HG03575 (cell line): ENCODE results near the gene GMPR2.
"Not testable (repeated sequence)": the region's sequence is repeated elsewhere in the genome, so short reads cannot be mapped to it uniquely, and the experiment has no call there.

ENCODE experiments used
- ATAC-seq: cut with Tn5 transposase; IDR thresholded peaks from one replicate; pipeline ENCODE4 v1.9.1; 2021; ENCODE audit not compliant: unreplicated experiment, insufficient number of reproducible peaks, low FRiP score; ENCODE audit errors: extremely low read depth

GMPR2 gene

GRCh38 chr14:24197056-24197450, 35.7 kb upstream of the GMPR2 start:
- no peak for ATAC-seq

GRCh38 chr14:24198814-24199524, 33.8 kb upstream of the GMPR2 start:
- no peak for ATAC-seq

DNA sequence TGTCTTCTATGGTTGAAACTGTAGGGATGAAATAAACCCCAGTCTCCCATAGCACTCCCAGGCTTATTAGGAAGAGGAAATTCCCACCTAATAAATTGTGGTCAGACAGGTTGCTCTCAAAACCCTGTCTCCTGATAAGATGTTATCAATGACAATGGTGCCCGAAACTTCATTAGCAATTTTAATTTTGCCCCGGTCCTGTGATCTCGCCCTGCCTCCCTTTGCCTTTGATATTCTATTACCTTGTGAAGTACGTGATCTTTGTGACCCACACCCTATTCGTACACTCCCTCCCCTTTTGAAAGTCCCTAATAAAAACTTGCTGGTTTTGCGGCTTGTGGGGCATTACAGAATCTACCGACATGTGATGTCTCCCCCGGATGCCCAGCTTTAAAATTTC, 30.2 kb upstream of the GMPR2 start:
- ATAC-seq: not testable (repeated sequence)

DNA sequence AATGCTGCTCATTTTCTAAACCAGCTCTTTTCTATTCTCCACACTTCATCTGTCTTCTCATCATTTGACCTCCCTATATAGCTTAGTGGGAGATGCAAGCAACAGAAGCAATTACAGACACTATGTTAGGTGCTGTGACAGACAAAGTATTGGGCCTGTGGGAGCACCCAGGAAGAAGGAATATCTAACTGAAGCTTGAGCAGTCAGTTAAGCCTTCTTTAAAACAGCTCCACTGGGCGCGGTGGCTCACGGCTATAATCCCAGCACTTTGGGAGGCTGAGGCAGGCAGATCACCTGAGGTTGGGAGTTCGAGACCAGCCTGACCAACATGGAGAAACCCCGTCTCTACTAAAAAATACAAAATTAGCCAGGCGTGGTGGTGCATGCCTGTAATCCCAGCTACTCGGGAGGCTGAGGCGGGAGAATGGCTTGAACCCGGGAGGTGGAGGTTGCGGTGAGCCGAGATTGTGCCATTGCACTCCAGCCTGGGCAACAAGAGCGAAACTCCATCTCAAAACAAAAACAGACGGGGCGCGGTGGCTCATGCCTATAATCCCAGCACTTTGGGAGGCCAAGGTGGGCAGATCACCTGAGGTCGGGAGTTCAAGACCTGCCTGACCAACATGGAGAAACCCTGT, 29.4 kb upstream of the GMPR2 start:
- ATAC-seq: not testable (repeated sequence)

DNA sequence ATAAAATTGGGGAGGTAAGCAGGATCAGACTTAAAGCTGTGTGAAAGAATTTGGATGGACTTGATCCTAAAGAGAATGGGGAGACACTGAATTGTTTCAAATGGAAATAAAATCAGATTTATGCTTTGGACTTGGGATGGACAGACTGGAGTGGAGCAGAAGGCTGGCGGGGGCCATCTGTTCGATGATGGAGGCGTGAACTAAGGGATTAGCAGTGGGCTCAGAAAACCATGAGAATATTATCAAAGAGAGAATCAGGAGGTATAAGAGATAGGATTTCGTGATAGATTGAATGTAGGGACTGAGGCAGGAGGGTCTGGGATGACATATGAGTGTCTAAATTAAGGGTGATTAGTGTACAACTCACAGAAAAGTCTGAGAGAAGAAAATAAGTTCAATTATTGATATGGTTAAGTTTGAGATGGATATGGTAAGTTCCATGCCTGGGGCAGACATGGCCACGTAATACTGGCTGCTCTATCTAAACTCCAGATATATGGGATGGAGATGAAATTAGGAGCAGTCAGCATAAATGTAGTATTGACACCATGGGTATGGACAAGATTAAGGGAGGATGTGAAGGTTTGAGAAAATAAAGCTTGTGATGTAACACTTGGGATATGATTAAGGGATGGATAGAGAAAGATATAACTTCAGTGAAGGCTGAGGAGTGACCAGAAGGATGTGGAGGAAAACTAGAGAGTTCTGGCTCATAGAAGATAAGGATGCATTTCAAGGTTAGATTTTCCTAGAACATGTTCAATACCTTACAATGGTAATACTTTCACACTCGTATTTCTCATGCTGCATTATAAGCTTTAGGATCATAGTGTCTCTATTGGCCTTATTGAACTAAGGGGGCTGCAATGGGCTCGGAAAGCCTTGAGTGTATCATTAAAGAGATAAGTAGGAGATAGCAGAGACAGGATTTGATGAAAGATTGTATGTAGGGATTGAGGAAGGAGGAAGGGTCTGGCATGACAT, 28.3 kb upstream of the GMPR2 start:
- no peak for ATAC-seq

DNA sequence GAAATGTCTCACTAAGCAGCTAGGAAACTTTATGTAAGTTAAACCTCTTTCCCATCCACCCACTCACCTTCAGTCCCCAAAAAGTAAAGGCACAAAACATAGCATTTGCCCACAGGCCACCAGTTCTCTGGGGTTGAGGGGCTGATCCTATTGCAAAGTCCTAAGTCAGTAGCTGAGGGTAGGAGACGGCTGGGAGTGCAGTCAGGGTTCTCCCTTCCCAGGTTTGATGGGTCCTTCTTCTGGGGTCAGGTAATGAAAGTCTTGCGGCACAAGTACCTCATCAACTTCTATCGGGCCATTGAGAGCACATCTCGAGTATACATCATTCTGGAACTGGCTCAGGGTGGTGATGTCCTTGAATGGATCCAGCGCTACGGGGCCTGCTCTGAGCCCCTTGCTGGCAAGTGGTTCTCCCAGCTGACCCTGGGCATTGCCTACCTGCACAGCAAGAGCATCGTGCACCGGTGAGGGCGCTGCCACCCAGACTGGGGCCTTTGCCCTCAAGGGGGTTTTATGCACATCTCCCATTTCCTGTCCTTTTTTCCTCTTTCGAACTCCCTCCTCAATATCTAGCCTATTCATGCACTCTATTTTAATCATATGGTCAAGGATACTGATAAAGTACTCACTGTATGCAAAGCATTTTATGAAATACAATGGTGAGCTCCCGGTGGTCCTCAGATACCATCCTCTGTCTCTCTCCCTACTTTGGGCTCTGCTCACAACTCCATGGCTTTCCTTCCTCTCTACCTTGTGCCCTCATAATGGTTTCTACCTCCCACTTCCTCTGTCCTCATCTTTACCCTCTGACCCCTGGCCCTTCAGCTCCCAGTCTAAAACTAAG, 26.2 kb upstream of the GMPR2 start:
- no peak for ATAC-seq

- ATAC-seq: no peak
Observed at GRCh38 chr14:24207104-24207551, 25.6 kb upstream of the GMPR2 start.

- no peak for ATAC-seq
Observed at GRCh38 chr14:24207625-24208024, 25.1 kb upstream of the GMPR2 start.

DNA sequence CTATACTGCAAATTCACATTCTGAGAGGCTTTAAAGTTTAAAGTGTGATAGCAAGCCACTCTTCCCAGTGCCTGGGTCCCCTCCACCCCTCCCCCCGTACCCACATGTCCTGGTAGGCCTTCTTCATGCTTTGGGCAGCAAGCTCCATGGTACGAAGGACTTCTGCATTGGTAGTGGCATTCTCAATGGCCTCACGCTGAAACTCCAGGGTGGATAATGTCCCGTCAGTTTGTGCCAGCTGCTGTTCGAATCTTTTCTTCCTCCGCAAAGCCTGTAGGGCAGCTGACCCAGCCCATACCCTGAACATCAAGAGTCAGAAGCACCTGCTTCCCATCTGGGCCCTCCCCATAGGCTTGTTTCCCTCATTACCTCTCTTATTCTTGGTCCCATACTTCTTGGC, 21.4 kb upstream of the GMPR2 start:
- no peak for ATAC-seq

GRCh38 chr14:24212924-24213865, 19.5 kb upstream of the GMPR2 start, which contains the start of gene CHMP4A:
TSS of gene CHMP4A (minus strand) at chr14:24213488. CDS start at chr14:24213439, 49 bp downstream.
- peak; percentile 37 for ATAC-seq

- ATAC-seq: no peak
Observed at GRCh38 chr14:24213866-24214662, 18.7 kb upstream of the GMPR2 start.

DNA sequence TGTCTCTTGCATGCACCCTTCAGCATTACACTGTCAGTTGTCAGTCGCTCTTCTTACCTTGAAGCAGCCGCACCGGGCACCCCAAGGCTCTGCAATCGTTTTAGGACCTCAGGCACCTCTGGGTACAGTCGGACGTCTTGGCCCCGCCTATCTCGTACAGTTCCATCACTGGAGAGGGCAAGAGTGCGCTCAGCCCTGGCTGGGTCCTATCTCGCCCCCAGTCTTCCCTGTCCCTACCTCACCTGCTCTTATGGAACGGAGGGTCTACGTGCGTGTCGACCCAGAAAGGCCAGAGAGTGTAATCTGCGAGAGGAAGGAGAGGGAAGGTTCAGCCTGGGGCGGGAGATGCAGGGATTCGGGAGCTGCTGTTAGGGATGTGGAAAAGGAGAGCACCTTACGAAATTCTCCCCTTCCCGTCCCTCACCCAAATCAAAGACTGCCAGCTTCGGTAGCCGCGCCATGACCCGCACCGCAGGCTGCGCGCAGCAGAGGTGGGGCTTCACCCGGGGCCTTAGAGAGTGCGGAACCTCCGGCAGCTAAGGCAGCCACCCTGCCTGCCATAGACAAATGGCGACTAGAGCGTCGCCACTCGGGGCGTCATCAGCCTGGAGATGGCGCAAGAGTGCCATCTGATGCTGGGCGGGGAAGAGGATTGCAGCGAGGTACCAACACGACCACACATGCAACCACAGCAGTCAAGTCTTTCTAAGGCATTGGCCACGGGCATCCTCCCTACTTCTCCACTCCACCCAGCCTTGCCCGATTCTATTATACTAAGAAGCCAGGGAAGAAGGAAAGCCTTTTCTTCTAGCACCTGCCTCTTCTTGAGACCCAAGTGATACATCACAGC, 17.0 kb upstream of the GMPR2 start, which contains the start of gene MDP1:
MDP1 (minus strand) TSS at position 572 of the 850 bp plus-strand sequence; CDS start at position 461, 111 bp downstream.
- peak; percentile 28 for ATAC-seq

DNA sequence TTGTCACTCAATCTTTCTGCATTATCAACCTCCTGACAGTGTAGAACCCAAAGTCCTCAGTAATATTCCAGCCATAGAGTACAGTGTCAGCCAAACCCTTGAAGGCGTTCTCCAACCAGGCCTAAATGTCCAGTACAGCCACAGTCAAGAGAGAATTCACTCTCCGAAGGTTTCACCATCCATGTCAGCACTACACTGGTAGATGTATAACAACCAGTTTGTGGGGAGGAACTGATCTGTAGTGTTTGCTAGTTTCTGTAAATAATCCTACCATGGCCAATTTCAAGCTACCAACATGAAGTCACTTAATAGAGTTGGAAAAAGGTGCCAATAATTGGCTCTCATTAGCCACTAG, 16.4 kb upstream of the GMPR2 start:
- no peak for ATAC-seq

- ATAC-seq: not testable (repeated sequence)
Observed at GRCh38 chr14:24216876-24217275, 15.9 kb upstream of the GMPR2 start.

GRCh38 chr14:24219080-24219479, 13.6 kb upstream of the GMPR2 start:
- no peak for ATAC-seq

DNA sequence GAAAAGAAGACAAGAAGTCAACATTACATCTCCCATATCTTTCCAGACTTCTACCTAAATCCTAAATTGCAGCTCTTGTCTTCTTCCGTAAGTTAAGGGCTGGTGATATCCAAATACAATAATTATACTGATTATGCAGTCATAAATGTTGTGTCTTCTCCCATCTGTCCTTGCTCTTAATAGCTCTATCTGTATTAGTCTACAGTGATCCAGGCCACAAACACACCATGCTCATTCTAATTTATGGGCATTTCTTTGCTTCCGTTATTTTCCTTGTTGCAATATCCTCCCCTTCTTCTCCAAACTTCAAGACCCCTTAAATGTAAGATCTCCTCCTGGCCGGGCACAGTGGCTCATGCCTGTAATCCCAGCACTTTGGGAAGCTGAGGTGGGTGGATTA, 13.2 kb upstream of the GMPR2 start:
- no peak for ATAC-seq
